Stimulated activated CD4-positive, alpha-beta T cell treated with anti-CD3 and anti-CD28 coated beads, Interleukin-4, amount 100 ng/mL, for 48 hours (primary cell): ENCODE results near the gene TRIM44.
"Not testable (repeated sequence)": the region's sequence is repeated elsewhere in the genome, so short reads cannot be mapped to it uniquely, and the experiment has no call there.

ENCODE experiments used
- DNase-seq, 2 donors: peaks; one replicate each; pipeline ENCODE4 v3.0.0-alpha.2; 2020; ENCODE audit warnings: low read depth in 2 of 2

TRIM44 gene

DNA sequence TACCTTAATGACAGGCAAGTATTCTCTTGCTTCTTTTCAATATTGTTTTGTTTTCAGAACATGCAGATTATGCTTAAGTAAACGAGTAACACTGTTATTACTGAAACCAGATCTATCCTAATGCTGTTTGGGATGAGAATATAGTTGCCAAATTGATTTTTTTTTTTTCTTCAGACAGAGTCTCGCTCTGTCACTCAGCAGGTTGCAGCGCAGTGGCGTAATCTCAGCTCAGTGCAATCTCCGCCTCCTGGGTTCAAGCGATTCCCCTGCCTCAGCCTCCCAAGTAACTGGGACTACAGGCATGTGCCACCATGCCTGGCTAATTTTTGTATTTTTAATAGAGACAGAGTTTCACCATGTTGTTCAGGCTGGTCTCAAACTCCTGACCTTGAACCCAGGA lies 91.0 kb downstream of the TRIM44 start:
- DNase-seq, result not testable (repeated sequence)

DNA sequence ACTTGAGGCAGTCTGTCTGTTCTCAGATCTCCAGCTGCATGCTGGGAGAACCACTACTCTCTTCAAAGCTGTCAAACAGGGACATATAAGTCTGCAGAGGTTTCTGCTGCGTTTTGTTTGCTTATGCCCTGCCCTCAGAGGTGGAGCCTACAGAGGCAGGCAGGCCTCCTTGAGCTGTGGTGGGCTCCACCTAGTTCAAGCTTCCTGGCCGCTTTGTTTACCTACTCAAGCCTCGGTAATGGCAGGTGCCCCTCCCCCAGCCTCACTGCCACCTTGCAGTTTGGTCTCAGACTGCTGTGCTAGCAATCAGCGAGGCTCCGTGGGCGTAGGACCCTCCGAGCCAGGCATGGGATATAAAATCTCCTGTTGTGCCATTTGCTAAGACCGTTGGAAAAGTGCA lies 97.4 kb downstream of the TRIM44 start:
- not testable (repeated sequence) for DNase-seq

- DNase-seq, result no peak
Measured at GRCh38 chr11:35761899-35762298, 99.3 kb downstream of the TRIM44 start.

DNA sequence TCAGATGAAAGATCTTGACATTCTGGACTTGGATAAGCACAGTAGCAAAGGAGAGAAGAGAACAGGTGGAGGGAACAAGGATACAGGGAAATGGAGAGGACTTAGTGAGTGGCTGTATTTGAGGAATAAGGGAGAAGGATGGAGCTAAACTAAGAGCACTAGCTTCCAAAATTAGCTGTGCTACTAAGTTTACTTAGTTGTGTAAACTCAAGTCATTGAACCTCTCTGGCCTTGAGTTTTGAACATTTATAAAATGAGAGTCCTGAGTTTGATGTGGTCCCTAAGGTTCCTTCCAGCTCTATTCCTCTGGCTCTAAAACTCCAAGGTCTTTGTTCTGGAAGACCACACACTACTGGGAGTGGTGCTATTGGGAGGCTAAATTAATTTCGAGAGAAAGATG lies 100.7 kb downstream of the TRIM44 start:
- no peak for DNase-seq

GRCh38 chr11:35763765-35764164 lies 101.2 kb downstream of the TRIM44 start:
- DNase-seq, result no peak

DNA sequence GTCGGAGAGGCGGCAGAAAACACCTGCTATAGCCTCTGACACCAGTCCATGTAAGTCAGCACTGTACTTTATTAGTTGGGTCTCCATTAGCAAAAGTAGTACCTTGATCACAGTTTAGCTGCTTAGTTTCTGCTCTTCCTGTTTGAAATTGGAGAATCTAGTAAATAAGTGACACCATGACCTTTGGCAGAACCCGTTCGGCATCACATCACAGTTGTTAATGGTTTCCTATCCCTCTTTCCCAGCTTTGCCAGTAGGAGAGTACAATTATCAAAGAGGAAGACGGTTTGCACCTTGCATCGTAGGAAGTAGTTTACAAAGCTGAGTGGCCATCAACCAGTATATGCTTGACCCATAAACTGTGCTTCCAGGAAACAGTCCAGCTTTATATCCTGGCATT lies 101.8 kb downstream of the TRIM44 start:
- DNase-seq, result no peak

DNA sequence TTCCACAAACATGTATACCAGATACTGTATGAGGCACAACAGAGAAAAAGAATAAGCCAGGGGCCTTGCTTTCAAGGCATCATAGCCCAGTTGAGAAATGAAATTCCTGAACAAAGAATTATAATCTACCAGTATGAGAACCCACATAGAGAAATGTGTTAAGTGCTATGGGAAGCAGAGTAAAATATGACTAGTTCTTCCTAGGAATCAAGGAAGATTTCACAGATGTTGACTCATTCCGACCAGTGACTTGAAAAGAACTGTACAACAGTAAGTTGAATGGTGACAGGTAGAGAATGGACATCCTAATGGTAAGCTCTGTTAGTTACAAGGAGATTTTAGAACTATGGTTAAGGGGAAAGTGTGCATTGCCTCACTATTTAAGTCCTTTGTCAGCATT lies 102.6 kb downstream of the TRIM44 start:
- DNase-seq, result no peak

GRCh38 chr11:35766651-35767050 lies 104.1 kb downstream of the TRIM44 start:
- no peak for DNase-seq

- DNase-seq, result not testable (repeated sequence)
Measured at GRCh38 chr11:35770425-35770824, 107.8 kb downstream of the TRIM44 start.

DNA sequence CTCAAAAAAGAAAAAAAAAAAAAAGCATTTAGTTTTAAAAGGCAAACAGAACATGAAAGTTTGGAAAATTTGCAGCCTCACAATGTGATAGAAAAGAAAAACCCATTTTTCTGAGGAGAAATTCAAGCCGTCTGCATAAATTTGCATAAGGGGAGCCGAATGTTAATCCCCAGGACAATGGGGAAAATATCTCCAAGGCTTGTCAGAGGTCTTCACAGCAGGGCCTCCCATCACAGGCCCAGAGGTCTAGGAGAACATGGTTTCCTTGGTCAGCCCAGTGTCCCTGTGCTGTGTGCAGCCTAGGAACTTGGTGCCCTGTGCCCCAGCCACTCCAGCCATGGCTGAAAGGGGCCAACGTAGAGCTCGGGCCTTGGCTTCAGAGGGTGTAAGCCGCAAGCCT lies 109.1 kb downstream of the TRIM44 start:
- no peak for DNase-seq

GRCh38 chr11:35777241-35777640 lies 114.7 kb downstream of the TRIM44 start:
- not testable (repeated sequence) for DNase-seq

- DNase-seq, result not testable (repeated sequence)
Measured at GRCh38 chr11:35778943-35779342, 116.4 kb downstream of the TRIM44 start.

- DNase-seq, result no peak
Measured at GRCh38 chr11:35779409-35779808, 116.8 kb downstream of the TRIM44 start.

DNA sequence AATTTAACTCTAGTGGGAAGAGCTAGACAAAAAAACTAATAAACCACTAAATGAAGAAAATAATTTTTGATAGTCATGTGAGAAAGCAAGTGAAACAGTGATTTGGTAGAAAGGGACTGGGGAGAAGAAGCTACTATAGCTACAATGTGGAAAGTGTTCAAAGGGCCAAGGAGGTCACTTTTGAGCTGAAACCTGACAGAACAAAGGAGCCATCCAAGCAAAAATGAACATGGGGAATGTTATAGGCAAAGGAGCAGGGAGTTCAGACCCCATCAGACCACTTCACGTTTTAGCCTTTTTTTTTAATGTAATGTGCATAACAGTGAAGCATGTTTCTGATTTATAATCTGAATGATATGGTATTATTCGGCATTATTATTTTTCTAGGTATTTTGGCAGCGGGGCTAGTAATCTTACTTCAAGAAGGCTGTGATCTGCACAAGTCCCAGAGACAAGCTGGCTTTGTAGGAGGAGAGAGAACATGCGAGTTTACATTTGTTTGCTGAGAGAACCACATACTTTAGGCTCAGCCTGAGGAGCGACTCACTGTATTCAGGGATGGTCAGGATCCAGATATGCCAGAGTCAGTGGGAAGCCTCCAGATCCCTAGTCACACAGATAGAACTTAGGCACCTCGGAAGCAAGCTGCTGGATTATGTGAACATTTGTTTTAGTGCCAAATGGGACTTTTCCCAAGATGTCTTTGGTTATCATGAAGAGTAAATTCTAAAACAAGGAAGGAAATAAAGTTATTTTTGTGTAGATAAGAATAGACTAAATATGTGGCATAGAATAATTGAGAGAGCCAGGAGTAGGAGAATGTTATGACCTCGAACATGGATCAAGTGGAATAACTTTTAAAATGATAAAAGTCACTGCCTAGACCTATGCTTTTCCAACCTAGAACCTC lies 118.6 kb downstream of the TRIM44 start:
- no peak for DNase-seq

GRCh38 chr11:35781861-35782470 lies 119.4 kb downstream of the TRIM44 start:
- DNase-seq, result no peak

DNA sequence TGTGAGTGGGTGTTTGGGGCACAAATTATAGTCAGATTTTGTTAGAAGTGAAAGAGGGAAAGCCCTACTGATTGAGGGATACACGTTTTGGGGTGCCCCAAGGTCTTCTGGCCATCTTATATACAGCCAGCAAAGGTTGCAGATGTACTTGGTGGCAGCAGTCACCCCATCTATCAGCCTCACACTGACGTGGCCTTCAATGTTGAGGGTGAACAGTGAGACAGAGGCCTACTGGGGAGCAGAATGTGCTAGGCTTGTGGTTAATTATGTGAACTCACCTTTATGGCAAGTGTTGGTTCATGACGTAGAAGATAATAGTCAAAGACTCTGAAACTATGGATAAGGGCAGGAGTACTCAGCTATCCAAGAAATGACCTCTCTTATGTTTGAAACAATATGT lies 121.2 kb downstream of the TRIM44 start:
- no peak for DNase-seq

- DNase-seq, result no peak
Measured at GRCh38 chr11:35784699-35785098, 122.1 kb downstream of the TRIM44 start.

- DNase-seq, result no peak
Measured at GRCh38 chr11:35785287-35786167, 123.0 kb downstream of the TRIM44 start.

GRCh38 chr11:35786188-35786587 lies 123.6 kb downstream of the TRIM44 start:
- DNase-seq, result no peak

DNA sequence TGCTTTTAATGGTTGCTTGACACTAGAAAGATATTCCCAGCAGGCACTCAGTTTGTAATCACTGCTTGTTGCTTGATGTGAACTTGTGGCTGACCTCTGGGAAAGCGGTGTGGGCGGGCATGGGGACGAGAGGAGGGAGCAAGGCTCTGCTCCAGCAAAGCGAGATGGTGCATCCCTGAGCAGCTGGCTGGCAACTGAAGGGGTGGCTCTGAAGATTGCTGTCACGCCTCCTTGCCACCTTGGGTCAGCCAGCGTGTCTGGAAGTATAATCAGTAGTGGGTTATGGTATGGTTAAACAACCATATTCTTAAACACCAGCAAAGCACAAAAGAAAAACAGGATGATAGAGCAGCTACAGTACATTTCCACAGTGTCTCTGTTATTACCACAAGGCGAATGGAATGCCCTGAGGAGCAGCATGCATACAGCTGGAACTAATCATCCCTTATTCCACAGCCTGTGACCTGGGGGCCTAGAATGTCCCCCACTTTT lies 124.5 kb downstream of the TRIM44 start:
- no peak for DNase-seq

GRCh38 chr11:35787626-35788025 lies 125.1 kb downstream of the TRIM44 start:
- no peak for DNase-seq
